Stimulated activated CD4-positive, alpha-beta T cell treated with anti-CD3 and anti-CD28 coated beads, Interleukin-2, amount 100 ng/mL, for 48 hours (primary cell): ENCODE results near the gene PNPLA7.
"Not testable (repeated sequence)": the region's sequence is repeated elsewhere in the genome, so short reads cannot be mapped to it uniquely, and the experiment has no call there.

ENCODE experiments used
- DNase-seq, 2 donors: peaks; one replicate each; pipeline ENCODE4 v3.0.0-alpha.2; 2020

Gene PNPLA7

DNA sequence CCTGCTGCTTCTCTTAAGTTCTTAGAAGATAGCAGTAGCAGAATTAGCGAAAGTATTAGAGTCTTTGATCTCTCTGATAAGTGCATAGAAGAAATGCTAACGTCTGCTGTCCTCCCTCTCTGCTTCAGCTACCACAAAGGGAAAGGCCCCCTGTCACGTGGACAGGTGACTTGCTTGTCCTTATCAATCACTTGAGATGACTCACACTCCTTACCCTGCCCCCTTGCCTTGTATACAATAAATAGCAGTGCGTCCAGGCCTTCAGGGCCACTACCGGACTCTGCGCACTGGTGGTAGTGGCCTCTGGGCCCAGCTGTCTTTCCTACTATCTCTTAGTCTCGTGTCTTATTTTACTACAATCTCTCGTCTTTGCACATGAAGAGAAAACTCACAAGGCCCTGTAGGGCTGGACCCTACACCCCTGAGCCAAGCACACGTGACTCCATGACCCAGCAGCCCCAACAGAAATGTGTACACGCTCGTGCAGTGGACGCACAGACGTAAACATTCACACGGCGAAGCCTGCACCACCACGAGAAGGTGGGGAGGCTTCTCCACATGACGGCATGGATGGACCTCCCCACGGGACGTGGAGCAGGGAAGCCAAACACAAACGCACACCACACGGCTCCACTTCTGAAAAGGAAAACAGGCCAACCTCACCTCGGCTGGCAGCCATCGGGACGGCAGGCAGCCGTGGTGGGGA lies 38.3 kb downstream of the PNPLA7 start:
- no peak for DNase-seq

- not testable (repeated sequence) for DNase-seq
Measured at GRCh38 chr9:137511126-137511525, 39.1 kb downstream of the PNPLA7 start.

- no peak for DNase-seq
Measured at GRCh38 chr9:137509198-137509597, 41.0 kb downstream of the PNPLA7 start.

- no peak for DNase-seq
Measured at GRCh38 chr9:137506702-137507171, 43.5 kb downstream of the PNPLA7 start.

DNA sequence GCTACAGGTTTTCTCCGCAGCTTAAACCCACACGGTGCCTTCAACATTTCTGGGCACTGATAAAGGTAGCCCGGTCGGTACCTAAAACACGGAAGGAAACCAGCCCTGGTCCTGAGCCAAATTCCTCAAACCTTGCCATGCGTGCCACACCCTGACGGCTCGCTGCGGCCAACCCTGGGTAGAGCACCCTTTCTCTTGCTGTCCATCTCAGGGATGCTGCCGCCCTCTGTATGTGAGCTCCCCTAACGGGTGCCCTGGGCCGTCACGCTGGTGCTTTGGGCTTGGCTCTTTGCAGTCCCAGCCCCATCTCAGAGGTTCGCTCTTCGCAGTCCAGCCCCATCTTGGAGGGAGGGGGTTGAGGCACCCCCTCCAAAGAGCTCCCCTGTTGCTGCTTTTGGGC lies 43.9 kb downstream of the PNPLA7 start:
- no peak for DNase-seq

GRCh38 chr9:137505421-137506140 lies 44.6 kb downstream of the PNPLA7 start:
- DNase-seq: no peak

GRCh38 chr9:137504432-137504777 lies 45.8 kb downstream of the PNPLA7 start:
- DNase-seq: no peak

DNA sequence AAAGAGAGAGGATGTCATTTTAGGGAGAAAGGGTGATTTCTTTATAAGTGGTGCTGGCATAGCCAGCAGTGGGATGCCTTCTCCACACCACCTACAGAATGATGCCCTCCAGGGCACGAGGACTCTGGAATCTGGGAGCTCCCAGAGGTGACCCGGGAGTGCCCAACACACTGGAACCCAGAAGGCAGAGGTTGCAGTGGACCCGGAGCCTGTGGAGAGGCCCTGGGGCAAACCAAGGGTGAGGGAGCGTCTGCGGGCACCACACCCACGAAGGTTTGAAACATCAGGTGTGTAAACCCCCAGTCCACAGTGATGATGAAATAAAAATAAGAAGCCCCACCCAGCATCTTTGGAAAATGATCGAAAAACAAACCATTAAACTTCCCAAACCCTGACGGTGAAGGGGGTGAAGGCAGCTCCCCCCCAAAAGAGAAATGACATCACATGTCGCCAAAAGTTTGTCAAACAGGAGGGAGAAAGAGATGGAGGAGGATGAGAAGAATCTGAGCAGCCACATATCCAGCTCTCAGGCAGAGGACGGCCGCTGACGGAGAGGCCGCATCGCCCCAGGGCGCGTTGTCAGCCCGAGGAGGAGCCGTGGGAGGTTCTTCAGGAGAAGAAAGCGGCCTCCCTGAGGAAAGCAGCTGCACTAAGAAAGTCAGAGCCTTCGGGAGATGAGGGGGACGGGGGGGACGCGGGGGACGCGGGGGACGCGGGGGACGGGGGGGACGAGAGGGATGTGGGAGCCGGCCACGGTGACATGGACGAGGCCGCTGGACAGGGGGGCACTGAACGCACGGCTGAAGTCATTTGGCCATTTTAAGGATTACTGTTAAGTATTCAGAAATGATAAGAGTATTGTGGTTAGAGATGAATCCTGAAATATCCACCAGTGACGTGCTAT lies 47.9 kb downstream of the PNPLA7 start:
- no peak for DNase-seq

GRCh38 chr9:137501457-137501856 lies 48.7 kb downstream of the PNPLA7 start:
- no peak for DNase-seq

GRCh38 chr9:137500666-137501397 lies 49.4 kb downstream of the PNPLA7 start:
- DNase-seq: no peak

GRCh38 chr9:137499858-137500661 lies 50.1 kb downstream of the PNPLA7 start:
- DNase-seq: no peak

GRCh38 chr9:137499416-137499815 lies 50.8 kb downstream of the PNPLA7 start:
- DNase-seq: no peak

GRCh38 chr9:137498720-137499150 lies 51.5 kb downstream of the PNPLA7 start:
- DNase-seq: no peak

DNA sequence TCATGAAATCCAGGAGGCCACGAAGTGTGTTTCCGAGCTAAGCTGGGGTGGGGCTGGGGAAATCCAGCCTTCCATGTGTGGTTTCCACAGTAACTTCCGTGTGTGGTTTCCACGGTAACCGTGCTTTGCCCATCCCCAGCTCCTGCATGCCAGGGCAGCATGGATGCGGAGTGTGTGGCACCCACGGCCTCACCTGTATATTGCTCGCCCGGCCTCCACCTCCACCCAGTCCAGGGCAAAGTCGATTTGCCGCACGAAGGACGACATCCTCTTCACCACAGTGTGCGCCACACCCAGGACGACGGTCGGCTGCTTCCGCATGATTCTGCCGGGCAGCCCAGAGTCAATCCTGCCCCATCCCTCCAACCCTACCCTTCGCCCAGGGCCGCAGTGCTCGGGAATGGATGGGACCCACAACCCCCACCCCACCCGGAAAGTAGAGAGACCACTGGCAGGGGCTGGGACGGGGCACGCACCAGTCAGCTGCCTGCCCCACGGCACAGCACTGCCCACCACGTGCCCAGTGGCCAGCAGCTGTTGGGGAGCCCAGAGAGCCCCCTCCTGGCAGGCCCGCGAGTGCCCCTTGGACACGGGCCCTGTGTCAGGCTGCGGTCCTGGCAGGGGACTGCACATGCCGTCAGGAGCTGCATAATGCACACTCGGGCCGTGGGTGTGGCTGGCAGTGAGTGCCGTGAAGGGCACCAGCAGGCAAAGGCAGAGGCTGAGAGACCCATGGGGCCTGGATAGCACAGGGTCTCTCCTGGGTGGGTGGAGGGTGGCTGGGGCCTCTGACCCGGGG lies 52.1 kb downstream of the PNPLA7 start:
- no peak for DNase-seq

GRCh38 chr9:137496601-137497375 lies 53.4 kb downstream of the PNPLA7 start:
- DNase-seq: no peak

DNA sequence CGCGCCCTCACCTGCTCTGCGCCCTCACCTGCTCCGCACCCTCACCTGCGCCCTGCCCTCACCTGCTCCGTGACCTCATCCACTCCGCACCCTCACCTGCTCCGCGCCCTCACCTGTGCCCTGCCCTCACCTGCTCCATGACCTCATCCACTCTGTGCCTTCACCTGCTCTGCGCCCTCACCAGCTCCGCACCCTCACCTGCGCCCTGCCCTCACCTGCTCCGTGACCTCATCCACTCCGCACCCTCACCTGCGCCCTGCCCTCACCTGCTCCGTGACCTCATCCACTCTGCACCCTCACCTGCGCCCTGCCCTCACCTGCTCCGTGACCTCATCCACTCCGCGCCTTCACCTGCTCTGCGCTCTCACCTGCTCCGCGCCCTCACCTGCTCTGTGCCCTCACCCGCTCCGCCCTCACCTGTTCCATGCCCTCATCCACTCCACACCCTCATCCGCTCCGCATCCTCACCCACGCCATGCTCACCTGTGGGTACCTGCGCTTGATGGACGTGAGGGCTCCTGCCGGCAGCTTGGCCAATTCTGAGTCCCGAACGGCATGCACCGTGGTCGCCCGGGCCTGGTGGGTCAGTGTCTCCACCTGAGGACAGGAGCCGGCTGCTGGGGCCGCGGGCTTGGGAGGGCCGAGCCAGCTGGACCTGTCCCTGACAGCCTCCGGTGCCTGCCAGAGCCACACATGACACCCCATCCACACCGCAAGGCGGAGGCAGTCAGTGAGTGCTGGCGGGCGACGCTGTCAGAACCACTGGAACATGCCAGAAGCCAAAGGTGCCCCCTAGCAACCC lies 55.5 kb downstream of the PNPLA7 start:
- no peak for DNase-seq

GRCh38 chr9:137494104-137494544 lies 56.1 kb downstream of the PNPLA7 start:
- no peak for DNase-seq

DNA sequence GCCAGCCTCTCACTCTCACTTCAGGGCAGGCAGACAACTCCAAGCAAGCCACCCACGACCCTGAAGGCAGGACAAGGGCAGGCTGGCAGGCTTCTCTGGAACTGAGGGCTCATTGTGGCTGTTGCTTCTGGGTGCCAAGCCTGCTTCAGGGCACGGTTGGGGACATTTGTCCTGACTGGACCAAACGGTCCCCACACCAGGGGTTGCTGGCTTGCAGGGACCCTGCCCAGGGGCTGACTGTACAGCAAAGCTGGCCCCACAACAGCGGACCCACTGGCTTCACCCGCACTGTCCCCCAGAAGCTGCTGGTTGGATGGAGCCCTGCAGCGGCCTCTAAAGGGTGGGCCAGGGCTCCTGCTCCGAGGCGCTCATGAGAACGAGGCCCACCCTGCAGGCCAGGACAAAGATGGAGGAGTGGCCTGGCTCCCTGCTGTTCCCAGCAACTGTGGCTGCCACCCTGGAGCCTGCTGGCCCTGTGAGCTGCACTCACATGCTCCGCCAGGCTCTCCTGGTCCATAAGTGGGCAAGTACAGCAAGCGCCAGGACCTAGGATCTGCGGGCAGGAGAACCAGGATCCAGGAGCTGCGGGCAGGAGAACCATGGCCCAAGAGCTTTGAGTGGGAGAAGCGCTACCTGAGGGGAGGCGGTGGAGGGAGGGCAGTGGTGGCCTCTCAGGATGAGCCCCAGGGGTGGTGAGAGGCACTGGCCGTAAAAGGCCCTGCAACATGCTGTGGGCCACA lies 56.7 kb downstream of the PNPLA7 start:
- DNase-seq: no peak
